Prostate gland (tissue), 2 donors: ENCODE measurements around the gene PRR23E.

Experiments used
- CTCF ChIP-seq, 4 experiments: fragments of 200-600 bp in 2 of 4; fragments of 450-650 bp in 2 of 4; sonication (generic) in 2 of 4; IDR thresholded peaks; 1 replicate in 3 of 4; 2 replicates in 1 of 4; pipeline ENCODE4 v1.5.1; 2016 to 2019; ENCODE audit warnings: antibody characterized with exemption in 4 of 4, mild to moderate bottlenecking in 2 of 4, moderate library complexity in 2 of 4
- POLR2A ChIP-seq: fragments of 450-650 bp; IDR thresholded peaks from one replicate; pipeline ENCODE4 v1.6.1; 2016; ENCODE audit warnings: antibody characterized with exemption, mild to moderate bottlenecking

GRCh38 chr3:127222664-127223063 is 29.7 kb downstream of the PRR23E start:
- TF ChIP-seq CTCF (IDR thresholded peaks at IDR 0.05) = no peak
- TF ChIP-seq POLR2A = no peak
